ENCODE results near the gene PRKCB. TPM values are rescaled to one million over a fixed set of nuclear protein-coding genes. Genes with fewer than 3 reads are reported as not detected.
A peak's percentile ranks its signal among the peaks of the same experiment; 100 is the strongest.

The PRKCB gene
- polyA plus RNA-seq, 3 donors: 57.4 to 87.4 (median 75.5) TPM

- Histone ChIP-seq H3K9ac (ENCODE audit: insufficient read depth, low read length, poor library complexity, severe bottlenecking) (no peak overlapping the region), H3K27me3 (ENCODE audit: control insufficient read depth in 2 of 2, insufficient read depth in 2 of 2, low read length in 2 of 2) (no peaks in the 10 kb centered on the region), H3K4me1 (ENCODE audit: control insufficient read depth in 1 of 2, insufficient read depth in 2 of 2, low read length in 2 of 2) (no peaks in the 10 kb centered on the region), H3K4me2 (replicated peaks; ENCODE audit: extremely low read depth, low read length, poor library complexity, severe bottlenecking) (no peak overlapping the region), H3K4me3 (replicated peaks in 1 of 3; ENCODE audit: low read depth in 2 of 3, low read length in 3 of 3) (no peak overlapping the region), H3K36me3 (replicated peaks in 1 of 2; ENCODE audit: control insufficient read depth in 1 of 2, insufficient read depth in 2 of 2, low read length in 2 of 2) (peaks cover 55 to 94% of the 10 kb centered on the region in 2 donors), H3K27ac (ENCODE audit: low read depth in 1 of 2, low read length in 2 of 2) (no peak overlapping the region), H4K20me1 (ENCODE audit: insufficient read depth, low read length) (peaks cover 96% of the 10 kb centered on the region), H2AFZ (ENCODE audit: insufficient read depth, low read depth, low read length, poor library complexity, severe bottlenecking) (no peak overlapping the region), H3K79me2 (ENCODE audit: insufficient read depth, low read length) (no peaks in the 10 kb centered on the region), H3K9me3 (replicated peaks in 1 of 2; ENCODE audit: control insufficient read depth in 1 of 2, insufficient read depth in 1 of 2, low read length in 2 of 2) (no peaks in the 10 kb centered on the region)
- Mint-ChIP-seq H3K27ac (peak overlapping the region in 1 of 7 donors; percentile 54), H3K4me1 (no peaks in the 10 kb centered on the region), H3K9me3 (no peaks in the 10 kb centered on the region), H3K27me3 (ENCODE audit: low read depth in 3 of 3) (peaks cover 0 to 5% (median 0%) of the 10 kb centered on the region in 3 donors), H3K36me3 (peaks cover 71 to 82% of the 10 kb centered on the region in 2 donors), H3K4me3 (no peak overlapping the region)
- no peak for DNase-seq
- no peak for TF ChIP-seq CTCF (IDR thresholded peaks at IDR 0.05)
- 97% methylated on average over 5 of the region's 9 CpGs for WGBS (ENCODE audit: insufficient coverage)
- intact Hi-C loops (cut with micrococcal nuclease): no loop called here
Measured at GRCh38 chr16:24052329-24053098, 216.7 kb downstream of the PRKCB start.

- Histone ChIP-seq H3K4me1 (ENCODE audit: control insufficient read depth in 1 of 2, insufficient read depth in 2 of 2, low read length in 2 of 2) (no peaks in the 10 kb centered on the region), H3K9ac (ENCODE audit: insufficient read depth, low read length, poor library complexity, severe bottlenecking) (no peak overlapping the region), H3K36me3 (replicated peaks in 1 of 2; ENCODE audit: control insufficient read depth in 1 of 2, insufficient read depth in 2 of 2, low read length in 2 of 2) (peaks cover 55 to 94% of the 10 kb centered on the region in 2 donors), H3K4me3 (replicated peaks in 1 of 3; ENCODE audit: low read depth in 2 of 3, low read length in 3 of 3) (no peak overlapping the region), H3K4me2 (replicated peaks; ENCODE audit: extremely low read depth, low read length, poor library complexity, severe bottlenecking) (no peak overlapping the region), H3K27ac (ENCODE audit: low read depth in 1 of 2, low read length in 2 of 2) (no peak overlapping the region), H2AFZ (ENCODE audit: insufficient read depth, low read depth, low read length, poor library complexity, severe bottlenecking) (no peak overlapping the region), H4K20me1 (ENCODE audit: insufficient read depth, low read length) (peaks cover 98% of the 10 kb centered on the region), H3K27me3 (ENCODE audit: control insufficient read depth in 2 of 2, insufficient read depth in 2 of 2, low read length in 2 of 2) (no peaks in the 10 kb centered on the region), H3K79me2 (ENCODE audit: insufficient read depth, low read length) (no peaks in the 10 kb centered on the region), H3K9me3 (replicated peaks in 1 of 2; ENCODE audit: control insufficient read depth in 1 of 2, insufficient read depth in 1 of 2, low read length in 2 of 2) (no peaks in the 10 kb centered on the region)
- Mint-ChIP-seq H3K9me3 (no peaks in the 10 kb centered on the region), H3K27me3 (ENCODE audit: low read depth in 3 of 3) (peaks cover 0 to 5% (median 0%) of the 10 kb centered on the region in 3 donors), H3K4me1 (no peaks in the 10 kb centered on the region), H3K36me3 (peaks cover 70 to 85% of the 10 kb centered on the region in 2 donors), H3K4me3 (no peak overlapping the region), H3K27ac (peak overlapping the region in 3 of 7 donors; percentile 15 to 54 (median 33))
- intact Hi-C loops (cut with micrococcal nuclease): no loop called here
- TF ChIP-seq CTCF (IDR thresholded peaks at IDR 0.05): no peak
- DNase-seq: no peak
- WGBS (ENCODE audit: insufficient coverage): 93% methylated on average over 4 of the region's 8 CpGs
Measured at GRCh38 chr16:24053099-24053946, 217.5 kb downstream of the PRKCB start.

Measured in CD14-positive monocyte (primary cell).